NOMO-1 treated with DMSO at 0.1 percent for 48 hours (cell line): ENCODE data around the gene FBLN5.
"Not testable (repeated sequence)": the region's sequence is repeated elsewhere in the genome, so short reads cannot be mapped to it uniquely, and the experiment has no call there.

Source experiments
- DNase-seq: peaks from one replicate; lab custom pipeline; 2025; ENCODE audit not compliant: unreplicated experiment; lab: John Stamatoyannopoulos, UW

Gene FBLN5

DNA sequence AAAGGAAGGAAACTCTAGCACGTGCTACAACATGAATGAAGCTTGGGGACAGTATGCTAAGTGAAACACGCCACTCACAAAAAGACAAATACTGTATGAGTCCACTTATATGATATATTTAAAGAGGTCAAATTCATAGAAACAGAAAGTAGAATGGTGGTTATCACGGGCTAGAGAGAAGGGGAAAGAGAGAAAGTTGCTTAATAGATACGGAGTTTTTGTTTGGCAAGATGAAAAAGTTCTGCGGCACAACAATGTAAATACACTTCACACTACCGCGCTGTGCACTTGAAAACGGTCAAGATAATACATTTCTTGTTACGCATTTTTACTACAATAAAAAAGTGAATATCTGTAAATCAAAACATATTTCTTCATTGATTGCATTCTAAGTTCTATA, 37.3 kb downstream of the FBLN5 start:
- peak; percentile 19 for DNase-seq

- DNase-seq: no peak
Measured at GRCh38 chr14:91906374-91906773, 41.1 kb downstream of the FBLN5 start.

- no peak for DNase-seq
Measured at GRCh38 chr14:91904956-91905645, 42.4 kb downstream of the FBLN5 start.

DNA sequence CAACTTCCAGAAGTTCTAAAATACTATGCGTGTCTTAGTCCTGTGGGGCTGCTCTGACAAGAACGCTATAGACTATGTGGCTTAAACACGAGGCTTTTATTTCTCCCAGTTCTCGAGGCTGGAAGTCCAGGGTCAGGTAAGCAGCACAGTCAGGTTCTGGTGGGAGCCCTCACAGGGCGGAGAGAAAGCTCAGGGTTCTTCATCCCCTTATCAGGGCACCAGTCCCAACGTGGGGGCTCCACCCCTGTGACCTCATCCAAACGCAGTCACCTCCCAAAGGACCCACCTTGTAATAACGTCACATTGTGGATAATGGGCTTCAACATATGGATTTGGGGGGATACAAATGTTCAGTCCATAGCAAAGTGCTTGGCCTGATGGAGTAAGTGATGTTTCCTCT, 43.0 kb downstream of the FBLN5 start:
- DNase-seq: no peak

DNA sequence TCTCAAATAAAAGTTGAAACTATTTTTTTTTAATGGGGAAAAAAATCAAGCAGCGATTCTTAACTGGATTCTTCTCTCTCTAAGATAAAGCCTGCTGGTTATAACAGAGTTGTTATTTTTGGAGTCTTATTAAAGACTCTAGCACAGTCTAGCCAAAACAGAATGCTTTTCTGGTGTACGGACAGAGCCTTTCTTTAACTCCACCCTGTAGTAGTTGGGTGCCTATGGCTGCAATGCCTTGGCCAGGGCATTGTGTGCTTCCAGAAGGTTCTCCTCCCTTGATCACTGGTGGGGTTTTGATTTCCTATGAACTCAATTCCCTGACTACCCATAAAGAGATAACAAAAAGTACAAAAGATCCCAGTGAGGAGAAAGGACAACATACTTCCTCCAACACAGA, 44.4 kb downstream of the FBLN5 start:
- no peak for DNase-seq

DNA sequence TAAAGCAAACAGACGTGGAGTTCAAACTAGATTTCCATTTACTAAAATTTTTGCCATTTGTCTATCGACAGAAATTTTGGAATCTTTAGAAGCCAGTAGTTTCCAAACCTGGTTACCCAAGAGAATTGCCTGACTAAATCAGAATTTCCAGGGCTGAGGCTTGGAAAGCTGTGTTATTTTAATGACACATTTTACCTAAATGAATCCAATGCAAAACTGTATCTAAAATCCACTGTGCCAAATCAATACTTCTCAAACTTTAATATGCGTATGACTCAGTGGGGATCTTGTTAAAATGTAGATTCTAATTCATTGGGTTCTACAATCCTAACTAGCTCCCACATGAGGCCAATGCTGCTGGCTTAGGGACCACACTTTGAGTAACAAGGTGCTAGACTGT, 45.2 kb downstream of the FBLN5 start:
- DNase-seq: no peak

GRCh38 chr14:91901449-91902226, 45.9 kb downstream of the FBLN5 start:
- DNase-seq: no peak

DNA sequence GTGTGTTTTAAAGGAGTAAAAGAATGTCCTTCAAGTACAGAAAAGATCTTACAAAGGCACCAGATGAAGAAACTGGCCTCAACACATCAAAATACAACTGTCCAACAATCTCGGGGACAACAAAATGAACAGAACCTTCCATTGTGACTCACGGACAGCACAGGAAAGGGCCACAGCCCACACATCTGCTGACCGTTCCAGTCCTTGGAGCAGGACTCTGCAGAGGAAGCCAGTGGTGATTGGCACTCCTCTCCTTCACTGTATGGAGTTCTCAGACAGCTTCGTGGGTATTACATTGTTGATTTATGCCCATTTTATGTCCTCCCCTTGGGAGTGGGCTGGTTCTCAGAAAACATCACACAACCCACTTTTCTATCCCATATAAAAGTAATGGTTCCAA, 47.7 kb downstream of the FBLN5 start:
- no peak for DNase-seq

DNA sequence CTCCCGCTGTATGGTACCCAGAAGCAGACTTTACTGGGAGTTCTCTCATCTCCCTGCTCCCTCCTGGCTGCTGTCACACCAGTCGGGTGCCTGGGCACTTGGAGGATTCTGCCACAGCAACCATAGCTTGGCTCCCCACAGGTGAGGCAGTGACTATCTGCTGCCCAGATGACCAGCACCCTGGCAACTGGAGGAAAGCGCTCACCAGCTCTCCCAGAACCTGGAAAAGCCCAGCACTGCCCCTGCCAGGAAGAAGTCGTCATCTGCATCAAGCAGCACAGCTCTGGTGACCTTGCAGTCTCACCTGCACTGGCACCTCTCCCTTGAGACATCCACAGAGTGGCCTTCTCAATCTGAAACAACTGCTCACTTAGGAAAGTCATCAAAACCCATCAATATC, 48.3 kb downstream of the FBLN5 start:
- no peak for DNase-seq

DNA sequence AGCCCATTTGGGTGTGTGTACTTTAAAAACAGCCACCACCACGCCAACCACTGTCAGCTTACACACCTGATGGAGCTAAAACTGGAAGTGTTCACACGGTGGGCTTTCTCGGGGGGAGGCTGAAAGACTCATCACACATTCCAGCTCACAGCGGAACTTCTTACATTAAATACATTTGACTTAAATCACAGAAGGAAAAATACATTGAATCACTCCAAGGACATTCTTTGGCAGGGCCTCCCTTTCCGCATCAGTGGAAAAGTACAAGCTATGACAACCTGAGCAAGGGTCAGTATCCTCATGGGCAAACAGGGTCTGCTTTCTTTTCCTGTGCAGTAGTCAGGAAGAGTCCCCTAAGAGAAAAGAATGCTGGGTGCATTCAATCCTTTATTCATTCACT, 49.1 kb downstream of the FBLN5 start:
- no peak for DNase-seq

- not testable (repeated sequence) for DNase-seq
Measured at GRCh38 chr14:91897716-91898115, 49.8 kb downstream of the FBLN5 start.

DNA sequence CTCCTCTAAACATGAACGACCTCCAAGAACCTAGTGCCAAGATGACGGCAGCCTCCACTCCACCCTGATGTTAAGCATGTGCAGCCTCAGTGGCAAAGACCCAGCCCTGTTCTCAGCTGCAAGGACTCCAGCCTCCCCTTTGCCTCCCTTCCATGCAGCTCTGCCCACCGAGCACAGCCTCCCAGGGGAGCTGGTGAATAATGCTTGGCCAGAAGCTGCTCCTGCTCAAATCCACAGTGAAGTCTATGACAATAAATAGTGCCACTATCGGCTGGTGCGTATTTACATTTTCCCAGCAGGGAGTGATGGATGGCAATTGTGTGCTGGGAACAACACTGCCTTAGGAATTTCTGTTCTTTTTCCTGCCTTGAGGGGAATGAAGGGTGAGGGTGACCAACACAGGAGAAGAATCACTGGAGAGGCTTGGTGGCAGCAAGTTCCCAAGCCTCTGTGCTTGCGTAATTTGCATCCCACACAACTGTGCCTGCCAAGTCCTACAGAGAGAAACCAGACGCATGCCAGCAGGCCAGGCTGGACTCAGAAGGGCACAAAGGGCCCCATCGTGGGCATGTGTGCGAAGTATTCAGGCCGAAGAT, 50.3 kb downstream of the FBLN5 start:
- no peak for DNase-seq

- no peak for DNase-seq
Measured at GRCh38 chr14:91896419-91896818, 51.1 kb downstream of the FBLN5 start.

- DNase-seq: peak; percentile 3
Measured at GRCh38 chr14:91893669-91894068, 53.8 kb downstream of the FBLN5 start.

- DNase-seq: no peak
Measured at GRCh38 chr14:91893007-91893406, 54.5 kb downstream of the FBLN5 start.

GRCh38 chr14:91891721-91892220, 55.7 kb downstream of the FBLN5 start:
- no peak for DNase-seq

DNA sequence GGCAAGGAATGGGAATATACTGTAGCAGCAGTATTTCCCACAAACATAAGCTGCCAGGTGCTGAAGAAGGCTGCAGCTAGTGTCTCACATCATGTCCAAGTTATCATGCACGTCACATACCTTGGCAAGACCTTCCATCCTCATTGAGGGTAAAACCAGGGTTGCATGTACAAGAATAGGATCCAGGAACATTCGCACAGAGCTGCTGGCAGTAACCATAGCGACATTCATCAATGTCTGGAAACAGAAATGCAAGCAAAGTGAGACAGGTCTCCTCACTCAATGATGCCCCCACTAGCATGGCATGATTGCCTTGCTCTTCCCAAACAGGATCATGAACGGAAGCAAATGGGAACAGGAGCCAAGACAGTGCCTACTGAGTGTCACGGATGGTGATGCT, 56.4 kb downstream of the FBLN5 start:
- no peak for DNase-seq

- DNase-seq: no peak
Measured at GRCh38 chr14:91890291-91890749, 57.2 kb downstream of the FBLN5 start.

DNA sequence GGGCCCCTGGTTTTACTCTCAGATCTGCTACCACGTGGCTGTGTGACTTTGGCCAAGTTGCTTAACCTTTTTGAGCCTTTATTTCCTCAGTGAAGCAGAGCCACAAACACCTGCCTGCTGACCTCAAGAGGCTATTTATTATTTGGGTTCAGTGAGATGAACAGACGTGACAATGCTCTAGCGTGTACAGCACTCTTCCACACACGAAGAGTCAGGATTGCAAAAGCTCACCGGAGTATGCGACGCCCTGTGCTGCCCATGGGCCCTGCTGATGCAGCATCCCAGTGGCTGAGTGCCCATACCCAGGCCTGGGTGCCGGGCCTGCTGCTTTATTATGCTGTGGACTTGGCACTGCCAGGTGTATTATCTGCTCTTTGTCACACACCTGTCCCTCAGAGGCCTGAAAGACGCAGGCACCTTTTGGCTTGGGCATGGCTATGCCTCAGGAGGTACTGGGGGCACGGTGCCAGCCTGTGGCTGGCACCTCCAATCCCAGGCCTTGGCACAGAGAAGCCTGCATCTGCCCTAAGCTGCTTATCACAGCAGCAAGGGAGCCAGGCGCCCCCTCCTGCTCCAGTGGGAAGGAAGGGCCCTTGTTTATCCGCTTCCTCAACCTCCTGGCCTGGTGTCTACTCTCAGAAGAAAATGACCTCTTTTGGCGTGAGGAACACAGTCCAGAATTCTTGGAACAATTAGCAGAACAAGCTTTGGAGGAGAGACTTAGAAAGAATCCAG, 57.9 kb downstream of the FBLN5 start:
- DNase-seq: no peak

DNA sequence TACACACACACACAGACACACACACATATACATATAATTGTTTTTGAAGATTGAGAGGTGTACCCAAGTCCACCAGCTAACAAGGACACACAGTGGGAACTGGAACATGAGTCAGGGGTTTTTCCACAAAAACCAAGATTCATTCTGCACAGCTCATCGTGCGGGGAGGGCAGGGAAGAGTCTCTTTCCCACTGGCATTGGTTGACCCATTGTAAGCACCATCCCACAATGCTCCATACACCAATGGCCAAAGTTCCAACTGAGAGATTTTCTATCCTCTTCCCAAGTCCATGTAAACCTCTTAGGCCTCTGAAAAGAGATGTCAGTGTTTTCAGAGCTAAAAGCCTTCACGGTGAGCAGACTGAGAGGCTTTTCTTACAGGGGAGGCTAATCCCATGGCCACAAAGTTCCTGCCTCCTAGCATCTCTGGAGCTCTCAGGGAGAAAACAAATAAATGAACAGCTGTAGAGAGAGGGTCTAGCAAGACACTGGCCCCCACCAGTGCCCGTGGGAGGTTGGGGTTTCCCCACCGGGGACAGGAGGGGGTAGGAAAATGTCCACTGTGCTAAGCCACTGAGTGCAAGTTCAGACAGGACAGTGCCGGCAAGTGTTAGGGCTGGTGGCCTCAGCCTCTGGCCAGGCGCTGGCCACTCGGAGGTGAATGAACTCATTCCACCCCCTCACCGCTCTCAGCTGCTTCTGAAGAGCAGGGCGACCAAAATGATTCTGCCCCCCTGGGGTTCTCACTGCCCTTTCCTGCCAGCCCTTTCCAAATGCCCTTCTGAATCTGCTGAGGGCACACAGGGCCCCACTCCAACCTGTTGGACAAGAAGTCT, 58.6 kb downstream of the FBLN5 start:
- DNase-seq: no peak
